GM06990 (cell line): ENCODE data around the gene SLC2A11.
A peak's percentile ranks its signal among the peaks of the same experiment; 100 is the strongest.

Experiments used
- DNase-seq: peaks from one replicate; pipeline ENCODE4 v3.0.0-alpha.2; 2011; ENCODE audit not compliant: insufficient read length; ENCODE audit errors: extremely low read depth
- H3K27me3 ChIP-seq: replicated peaks from 2 replicates; pipeline ENCODE4 v1.6.0; 2011; ENCODE audit warnings: low read length; ENCODE audit not compliant: control insufficient read depth, insufficient read depth
- H3K36me3 ChIP-seq: 2 replicates; pipeline ENCODE4 v1.5.1; 2011; ENCODE audit warnings: low read length; ENCODE audit not compliant: control insufficient read depth, insufficient read depth
- H3K4me3 ChIP-seq: replicated peaks from 2 replicates; pipeline ENCODE4 v1.5.1; 2011; ENCODE audit warnings: low read depth, mild to moderate bottlenecking, control low read depth, low read length
- TF ChIP-seq, protein P1 (sequence below): IDR thresholded peaks from 2 replicates; pipeline ENCODE4 v1.5.1; 2011; ENCODE audit warnings: low read length, control low read depth, mild to moderate bottlenecking, inconsistent platforms; ENCODE audit not compliant: insufficient read depth, poor library complexity, severe bottlenecking

Gene SLC2A11

DNA sequence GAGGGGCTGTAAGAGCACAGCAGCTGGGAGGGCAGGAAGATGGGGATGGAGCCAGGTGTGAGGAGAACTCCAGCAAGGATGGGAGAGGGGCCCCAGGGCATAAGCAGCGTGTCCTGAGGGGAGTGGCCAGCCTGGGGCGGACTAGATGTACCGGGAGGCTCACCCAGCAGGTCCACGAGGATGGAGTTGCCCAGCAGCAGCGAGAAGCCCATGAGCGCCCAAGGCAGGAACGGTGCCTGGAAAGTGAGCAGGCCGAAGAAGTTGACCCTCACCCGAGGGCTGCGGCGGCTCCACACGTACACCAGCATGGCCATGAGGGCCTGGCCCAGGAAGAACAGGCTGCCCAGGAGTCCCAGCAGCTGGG is 20.2 kb upstream of the SLC2A11 start:
- H3K36me3 ChIP-seq: peaks cover 33% of the 10 kb centered on the region
- H3K27me3 ChIP-seq: no peaks in the 10 kb centered on the region; the same call in 1 of the 2 replicates
- H3K4me3 ChIP-seq: peak overlapping the region; percentile 77
- no peak for DNase-seq
- TF ChIP-seq, protein P1, sequence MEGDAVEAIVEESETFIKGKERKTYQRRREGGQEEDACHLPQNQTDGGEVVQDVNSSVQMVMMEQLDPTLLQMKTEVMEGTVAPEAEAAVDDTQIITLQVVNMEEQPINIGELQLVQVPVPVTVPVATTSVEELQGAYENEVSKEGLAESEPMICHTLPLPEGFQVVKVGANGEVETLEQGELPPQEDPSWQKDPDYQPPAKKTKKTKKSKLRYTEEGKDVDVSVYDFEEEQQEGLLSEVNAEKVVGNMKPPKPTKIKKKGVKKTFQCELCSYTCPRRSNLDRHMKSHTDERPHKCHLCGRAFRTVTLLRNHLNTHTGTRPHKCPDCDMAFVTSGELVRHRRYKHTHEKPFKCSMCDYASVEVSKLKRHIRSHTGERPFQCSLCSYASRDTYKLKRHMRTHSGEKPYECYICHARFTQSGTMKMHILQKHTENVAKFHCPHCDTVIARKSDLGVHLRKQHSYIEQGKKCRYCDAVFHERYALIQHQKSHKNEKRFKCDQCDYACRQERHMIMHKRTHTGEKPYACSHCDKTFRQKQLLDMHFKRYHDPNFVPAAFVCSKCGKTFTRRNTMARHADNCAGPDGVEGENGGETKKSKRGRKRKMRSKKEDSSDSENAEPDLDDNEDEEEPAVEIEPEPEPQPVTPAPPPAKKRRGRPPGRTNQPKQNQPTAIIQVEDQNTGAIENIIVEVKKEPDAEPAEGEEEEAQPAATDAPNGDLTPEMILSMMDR: no peak

DNA sequence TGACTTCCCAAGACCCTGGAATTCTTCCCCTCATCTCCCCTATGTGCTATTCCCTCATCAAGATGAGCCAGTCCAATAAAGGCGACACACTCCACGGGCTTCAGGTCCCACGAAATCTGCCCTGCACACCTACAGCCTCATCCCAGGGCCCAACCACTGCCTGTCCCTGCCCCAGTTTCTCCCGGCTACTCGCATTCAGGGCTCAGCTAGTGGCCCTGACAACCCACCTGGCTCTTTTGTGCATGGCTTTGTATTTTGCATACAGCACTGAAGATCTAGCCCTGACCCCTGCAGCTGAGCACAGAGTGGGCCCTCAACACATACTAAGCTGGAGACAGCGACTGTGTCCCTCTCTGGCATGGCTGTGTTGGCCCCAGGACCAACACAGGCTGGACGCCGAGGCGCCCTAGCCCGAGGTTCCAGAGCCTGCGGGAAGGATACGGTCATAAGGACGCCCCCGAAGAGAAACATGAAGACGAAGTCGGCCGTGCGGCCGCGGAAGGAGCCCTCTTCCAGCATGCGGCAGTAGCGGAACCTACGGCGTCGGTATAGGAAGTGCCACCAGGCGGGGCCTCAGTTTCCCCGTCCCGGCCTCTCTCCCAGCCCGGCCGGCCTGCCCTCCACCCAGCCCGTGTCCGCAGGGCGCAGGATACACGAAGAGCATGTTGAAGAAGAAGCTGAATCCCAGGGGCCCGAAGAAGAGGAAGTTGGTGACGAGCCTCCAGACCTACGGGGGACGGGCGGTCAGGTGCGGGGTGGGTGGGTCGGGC is 19.6 kb upstream of the SLC2A11 start:
- Histone ChIP-seq H3K4me3 (peak overlapping the region; percentile 77), H3K27me3 (no peaks in the 10 kb centered on the region; the same call in 1 of the 2 replicates), H3K36me3 (peaks cover 27% of the 10 kb centered on the region)
- no peak for DNase-seq
- TF ChIP-seq, protein P1: no peak

DNA sequence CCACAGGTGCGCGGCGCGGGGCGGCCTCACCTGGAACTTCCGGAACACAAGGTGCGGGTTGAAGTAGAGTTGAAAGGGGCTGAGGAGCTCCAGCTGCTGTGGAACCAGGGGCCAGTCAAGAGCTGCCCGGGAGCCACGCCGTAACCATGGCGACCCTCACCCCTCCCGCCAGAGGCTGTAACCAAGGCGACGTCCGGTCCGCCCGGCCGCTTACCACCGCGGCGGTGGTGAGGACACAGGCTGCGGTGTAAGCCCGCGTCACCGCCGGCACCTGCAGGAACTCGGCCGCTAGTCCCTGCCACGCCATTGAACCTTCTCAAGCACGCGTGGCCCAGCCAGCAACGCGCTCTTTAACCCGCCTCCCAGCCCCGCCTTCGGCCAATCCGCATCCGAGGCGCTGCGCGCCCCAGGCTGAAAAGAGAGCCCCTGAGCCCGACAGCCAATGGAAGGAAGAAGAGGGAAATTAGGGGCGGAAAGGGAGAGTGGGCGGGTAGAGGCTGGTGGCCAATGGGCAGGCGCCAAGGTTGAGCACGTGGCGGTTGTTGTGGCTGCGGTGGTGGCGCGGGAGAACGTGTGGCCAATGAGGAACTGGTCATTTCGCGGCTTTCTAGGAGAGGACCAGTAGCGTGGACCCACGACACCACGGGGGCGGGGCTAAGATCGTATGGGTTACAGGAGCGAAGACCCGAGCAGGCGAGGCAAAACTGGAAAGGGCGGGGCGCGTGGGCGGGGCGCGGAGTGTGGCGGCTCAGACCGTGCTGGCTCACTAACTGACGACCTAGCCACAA is 18.8 kb upstream of the SLC2A11 start, which contains the start of gene DERL3:
Gene DERL3 (minus strand): TSS at position 326 of the 788 bp plus-strand sequence. CDS start 19 bp downstream, at position 307.
- Histone ChIP-seq H3K27me3 (no peaks in the 10 kb centered on the region; the same call in 1 of the 2 replicates), H3K36me3 (peaks cover 20% of the 10 kb centered on the region), H3K4me3 (peak within 1 kb of the TSS; percentile 77)
- TF ChIP-seq, protein P1: no peak
- peak; percentile 98 for DNase-seq

DNA sequence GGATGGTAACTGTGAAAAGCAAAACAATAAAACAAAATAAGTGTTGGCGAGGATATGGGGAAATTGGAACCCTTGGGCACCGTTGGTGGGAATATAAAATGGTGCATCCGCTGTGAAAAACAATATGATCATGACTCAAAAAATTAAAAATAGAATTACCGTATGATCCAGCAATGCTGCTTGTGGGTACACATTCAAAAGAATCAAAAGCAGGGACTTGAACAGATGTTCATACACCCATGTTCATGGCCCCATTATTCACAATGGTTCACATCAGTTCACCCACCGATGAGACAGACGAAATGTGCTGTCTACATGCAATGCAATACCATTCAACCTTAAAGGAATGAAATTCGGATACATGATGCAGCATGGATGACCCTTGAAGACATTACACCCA is 17.6 kb upstream of the SLC2A11 start:
- H3K27me3 ChIP-seq: no peaks in the 10 kb centered on the region; the same call in 1 of the 2 replicates
- TF ChIP-seq, protein P1: no peak
- H3K4me3 ChIP-seq: no peak overlapping the region
- peaks cover 13% of the 10 kb centered on the region for H3K36me3 ChIP-seq
- DNase-seq: no peak

DNA sequence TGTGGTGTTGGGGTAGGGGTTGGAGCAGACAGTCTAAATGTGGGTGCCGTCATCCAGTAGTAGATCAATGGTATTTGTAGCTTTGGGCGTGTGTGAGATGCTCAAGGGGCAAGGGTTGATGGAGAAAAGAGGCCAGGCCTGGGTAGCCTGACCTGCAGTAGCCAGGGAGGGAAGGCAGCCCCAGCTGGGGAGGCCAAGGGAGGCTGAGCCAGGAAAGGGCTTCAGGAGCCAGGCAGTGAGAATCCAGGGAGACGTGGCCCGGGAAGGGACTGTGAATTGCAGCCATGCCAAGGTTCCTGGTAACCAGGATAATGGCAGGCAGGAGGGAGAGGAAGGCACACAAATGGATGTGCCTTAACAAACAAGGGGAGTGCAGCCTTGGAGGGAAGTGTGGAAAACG is 16.4 kb upstream of the SLC2A11 start:
- DNase-seq: no peak
- Histone ChIP-seq H3K27me3 (no peaks in the 10 kb centered on the region; the same call in 1 of the 2 replicates), H3K4me3 (no peak overlapping the region), H3K36me3 (peaks cover 4% of the 10 kb centered on the region)
- TF ChIP-seq, protein P1: no peak
